HepG2 (cell line): ENCODE measurements around the gene CIT. TPM values are rescaled to one million over a fixed set of nuclear protein-coding genes. Genes with fewer than 3 reads are reported as not detected.

Experiments used
- ATAC-seq: fragments of 200-7000 bp; cut with Tn5 transposase; 3 replicates; pipeline ENCODE4 v1.9.1; 2020; ENCODE audit warnings: mild to moderate bottlenecking, moderate library complexity
- BruUV-seq: library from RNA; stranded (reverse); fragments of 400-500 nt; replicated peaks from 2 replicates; lab custom pipeline; 2021; lab: Mats Ljungman, UMichigan
- CTCF ChIA-PET: fragments of 300-600 bp; formaldehyde crosslinking; extraction: SDS; loops from one replicate; lab custom pipeline; 2021; ENCODE audit warnings: low total read pairs, inconsistent platforms, low intra/inter-chr PET ratio; lab: Yijun Ruan, JAX
- POLR2A ChIA-PET: fragments of 350-600 bp; sonication (Branson Sonifier 250); formaldehyde crosslinking; loops from one replicate; lab custom pipeline; 2020; ENCODE audit warnings: antibody characterized with exemption, inconsistent platforms; lab: Yijun Ruan, JAX
- DNase-seq: peaks from one replicate; pipeline ENCODE4 v3.0.0-alpha.2; 2015; ENCODE audit warnings: low spot score
- FAIRE-seq: peaks from 3 replicates; lab custom pipeline; 2011; peaks lifted over from hg19 to GRCh38; lab: Jason Lieb, UNC
- H2AFZ ChIP-seq: one replicate; pipeline ENCODE4 v1.6.1; 2011; ENCODE audit warnings: low read length, inconsistent platforms
- H3K27ac ChIP-seq: fragments of 300-600 bp; 3 replicates; pipeline ENCODE4 v1.8.0; 2011; ENCODE audit warnings: mixed run types, mild to moderate bottlenecking, mixed read lengths, low read length, inconsistent platforms; ENCODE audit not compliant: insufficient read depth; ENCODE audit errors: extremely low read length
- H3K27me3 ChIP-seq, 2 experiments: fragments of 200-600 bp in 1 of 2; 2 replicates in 1 of 2; 3 replicates in 1 of 2; pipeline versions ENCODE4 v1.6.0 to v1.8.0; 2011; ENCODE audit warnings: low read length in 2 of 2, mild to moderate bottlenecking in 2 of 2, moderate library complexity in 2 of 2, inconsistent platforms in 1 of 2; ENCODE audit not compliant: insufficient read depth in 2 of 2, control insufficient read depth in 1 of 2
- H3K36me3 ChIP-seq, 2 experiments: fragments of 200-600 bp in 1 of 2; replicated peaks in 1 of 2; 2 replicates in 1 of 2; 3 replicates in 1 of 2; pipeline versions ENCODE4 v1.5.1 to v1.8.0; 2011; ENCODE audit warnings: low read length in 2 of 2, inconsistent platforms in 1 of 2; ENCODE audit not compliant: insufficient read depth in 2 of 2, control insufficient read depth in 1 of 2
- H3K4me1 ChIP-seq: 2 replicates; pipeline ENCODE4 v1.5.1; 2012; ENCODE audit warnings: low read length, inconsistent platforms; ENCODE audit not compliant: insufficient read depth
- H3K4me2 ChIP-seq: 2 replicates; pipeline ENCODE4 v1.6.0; 2011; ENCODE audit warnings: low read depth, low read length, inconsistent platforms
- H3K4me3 ChIP-seq, 3 experiments: fragments of 200-600 bp in 1 of 3; sonication (generic), shearing (Covaris generic) in 1 of 3; replicated peaks in 1 of 3; 2 replicates each; pipeline ENCODE4 v1.5.1; 2011 to 2016; ENCODE audit warnings: low read length in 3 of 3, inconsistent platforms in 2 of 3, low read depth in 2 of 3, mild to moderate bottlenecking in 2 of 3, control low read depth in 1 of 3, mixed read lengths in 1 of 3; ENCODE audit not compliant: insufficient read depth in 1 of 3
- H3K79me2 ChIP-seq: one replicate; pipeline ENCODE4 v1.6.1; 2011; ENCODE audit warnings: low read length, inconsistent platforms; ENCODE audit not compliant: insufficient read depth
- H3K9ac ChIP-seq: 2 replicates; pipeline ENCODE4 v1.6.0; 2011; ENCODE audit warnings: mild to moderate bottlenecking, low read depth, low read length, inconsistent platforms; ENCODE audit not compliant: insufficient read depth
- H3K9me3 ChIP-seq: 2 replicates; pipeline ENCODE4 v1.5.1; 2012; ENCODE audit warnings: mild to moderate bottlenecking, low read length
- H4K20me1 ChIP-seq: 2 replicates; pipeline ENCODE4 v1.6.0; 2011; ENCODE audit warnings: inconsistent platforms, mild to moderate bottlenecking, low read length, moderate library complexity; ENCODE audit not compliant: insufficient read depth
- JUNB ChIP-seq: sonication (generic); formaldehyde crosslinking; IDR thresholded peaks from 2 replicates; pipeline ENCODE4 v1.8.0; 2022; ENCODE audit warnings: missing genetic modification reagents, mild to moderate bottlenecking, borderline replicate concordance
- NCOR1 ChIP-seq: fragments of 200-600 bp; sonication (generic); IDR thresholded peaks from 2 replicates; pipeline ENCODE4 v1.7.0; 2017; ENCODE audit warnings: antibody characterized with exemption, low read length, borderline replicate concordance
- PHF8 ChIP-seq: sonication (generic); formaldehyde crosslinking; IDR thresholded peaks from 2 replicates; pipeline ENCODE4 v1.5.0; 2020; ENCODE audit warnings: missing genetic modification reagents
- SRSF4 ChIP-seq: fragments of 200-400 bp; formaldehyde crosslinking; IDR thresholded peaks from one replicate; pipeline ENCODE4 v1.6.1; 2018; ENCODE audit warnings: mild to moderate bottlenecking, low read depth, low read length, moderate library complexity; ENCODE audit not compliant: poor library complexity, severe bottlenecking
- ZFP1 ChIP-seq: IDR thresholded peaks from 2 replicates; pipeline ENCODE4 v1.6.1; 2016
- ZFP36L1 ChIP-seq: sonication (generic); formaldehyde crosslinking; IDR thresholded peaks from 2 replicates; pipeline ENCODE4 v1.8.0; 2022; ENCODE audit warnings: mild to moderate bottlenecking, missing genetic modification reagents, moderate library complexity
- ZNF17 ChIP-seq: sonication (generic); formaldehyde crosslinking; IDR thresholded peaks from 2 replicates; pipeline ENCODE4 v1.5.0; 2020; ENCODE audit warnings: mild to moderate bottlenecking, missing genetic modification reagents
- ZNF274 ChIP-seq: sonication (generic); formaldehyde crosslinking; IDR thresholded peaks from 2 replicates; pipeline ENCODE4 v1.5.1; 2020; ENCODE audit warnings: mild to moderate bottlenecking, missing genetic modification reagents
- WGBS: methylation state at CpG from one replicate; pipeline ENCODE4 v1.1.6; 2017; ENCODE audit warnings: low lambda C conversion rate; 5-methylcytosine and 5-hydroxymethylcytosine counted together
- in situ Hi-C: cut with HindIII; loops from 2 replicates; pipeline ENCODE4 v1.10.0; 2017; ENCODE audit warnings: low pct_unique_long_range_greater_than_20kb; ENCODE audit not compliant: extremely low pct_ligation_motif_present
- intact Hi-C: fragments of 100-400 bp; cut with micrococcal nuclease; formaldehyde crosslinking; loops from one replicate; pipeline ENCODE4 v1.10.0; 2022; ENCODE audit not compliant: unreplicated experiment
- polyA plus RNA-seq, 8 experiments: library from polyadenylated mRNA; depleted of rRNA in 3 of 8; stranded (reverse) in 7 of 8; unstranded in 1 of 8; fragments of >200 nt; fragmentation: Illumina TruSeq in 4 of 8; extraction: Trizol in 4 of 8; gene quantifications; 2 replicates each; pipeline versions ENCODE4 v1.2.1 to v1.2.3, GENCODE V29; 2011 to 2016; ENCODE audit warnings: low read depth in 4 of 8, missing spikeins in 1 of 8, mixed read lengths in 1 of 8; ENCODE audit not compliant: insufficient read depth in 1 of 8
- total RNA-seq, 5 experiments: library from RNA; depleted of rRNA; stranded (reverse); fragments of >200 nt; fragmentation: Illumina TruSeq; extraction: Trizol; gene quantifications; 2 replicates each; pipeline ENCODE4 v1.2.3, GENCODE V29; 2016; ENCODE audit warnings: low read depth in 1 of 5
- TF ChIP-seq, protein P1 (sequence below): sonication (generic); formaldehyde crosslinking; IDR thresholded peaks from 2 replicates; pipeline ENCODE4 v1.4.0; 2020; ENCODE audit warnings: mild to moderate bottlenecking, low read depth, missing genetic modification reagents
- TF ChIP-seq, protein P2 (sequence below): sonication (generic); formaldehyde crosslinking; IDR thresholded peaks from 2 replicates; pipeline ENCODE4 v1.4.0; 2020; ENCODE audit warnings: missing genetic modification reagents; ENCODE audit errors: not compliant biosample characterization
- TF ChIP-seq, protein P3 (sequence below): sonication (generic); formaldehyde crosslinking; IDR thresholded peaks from 2 replicates; pipeline ENCODE4 v1.4.0; 2020; ENCODE audit warnings: missing genetic modification reagents
- TF ChIP-seq, protein P4 (sequence below): sonication (generic); formaldehyde crosslinking; IDR thresholded peaks from 2 replicates; pipeline ENCODE4 v1.5.1; 2020; ENCODE audit warnings: mild to moderate bottlenecking, missing genetic modification reagents, borderline replicate concordance
- TF ChIP-seq, protein P5 (sequence below): sonication (generic); formaldehyde crosslinking; IDR thresholded peaks from 2 replicates; pipeline ENCODE4 v1.5.0; 2020; ENCODE audit warnings: mild to moderate bottlenecking, low read depth, missing genetic modification reagents, borderline replicate concordance

The CIT gene
- total and polyA plus RNA-seq, 2 of the 13 experiments (the other 11 are each of a cell fraction or from before 2014, with no cell fraction given): 7.7 to 11.7 TPM

DNA sequence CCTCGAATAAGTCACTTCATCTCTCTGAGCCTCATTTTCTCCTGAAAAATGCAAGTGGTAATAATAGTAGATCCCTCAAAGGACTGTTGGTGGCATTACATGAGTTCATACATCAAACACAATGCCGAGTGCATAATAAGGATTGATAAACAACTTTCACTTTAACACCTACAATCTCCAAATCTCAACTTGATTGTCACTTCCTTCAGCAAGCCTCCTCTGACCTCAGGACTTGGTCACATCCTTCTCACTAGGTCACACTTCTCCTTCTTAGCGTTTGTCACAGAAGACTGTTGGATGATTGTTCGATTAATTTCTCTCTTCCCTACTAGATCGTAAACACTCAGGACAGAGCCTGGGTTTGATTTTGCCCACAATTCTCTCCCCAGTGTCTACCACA, 217.0 kb downstream of the CIT start:
- no TSS peak for BruUV-seq
- Histone ChIP-seq H3K4me3 (no peak overlapping the region), H3K79me2 (no peaks in the 10 kb centered on the region), H3K4me2 (no peak overlapping the region), H4K20me1 (no peaks in the 10 kb centered on the region), H3K9me3 (no peaks in the 10 kb centered on the region), H3K4me1 (peaks cover 8% of the 10 kb centered on the region; the same call in 1 of the 2 replicates), H2AFZ (no peak overlapping the region), H3K27me3 (no peaks in the 10 kb centered on the region), H3K36me3 (no peaks in the 10 kb centered on the region), H3K27ac (no peak overlapping the region), H3K9ac (no peak overlapping the region)
- in situ Hi-C loops: no loop called here
- CTCF ChIA-PET: interaction anchor here (2.8 kb wide), 1 partner anchor 120 kb away, joined by 10 read pairs; no protein-coding TSS in a partner anchor
- no peak for DNase-seq
- POLR2A ChIA-PET: no interaction called here
- no peak for ATAC-seq
- FAIRE-seq: no peak
- intact Hi-C loops: no loop called here
- 34% methylated on average over 5 of the region's 5 CpGs for WGBS
- TF ChIP-seq ZNF274 (no peak), NCOR1 (no peak), ZNF17 (CRISPR knock-in tag) (no peak), SRSF4 (no peak), ZFP36L1 (CRISPR knock-in tag) (no peak), JUNB (CRISPR knock-in tag) (no peak), ZFP1 (CRISPR knock-in tag) (no peak), PHF8 (CRISPR knock-in tag) (no peak)
- TF ChIP-seq, protein P1, sequence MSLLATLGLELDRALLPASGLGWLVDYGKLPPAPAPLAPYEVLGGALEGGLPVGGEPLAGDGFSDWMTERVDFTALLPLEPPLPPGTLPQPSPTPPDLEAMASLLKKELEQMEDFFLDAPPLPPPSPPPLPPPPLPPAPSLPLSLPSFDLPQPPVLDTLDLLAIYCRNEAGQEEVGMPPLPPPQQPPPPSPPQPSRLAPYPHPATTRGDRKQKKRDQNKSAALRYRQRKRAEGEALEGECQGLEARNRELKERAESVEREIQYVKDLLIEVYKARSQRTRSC (CRISPR knock-in tag): no peak
- TF ChIP-seq, protein P2, sequence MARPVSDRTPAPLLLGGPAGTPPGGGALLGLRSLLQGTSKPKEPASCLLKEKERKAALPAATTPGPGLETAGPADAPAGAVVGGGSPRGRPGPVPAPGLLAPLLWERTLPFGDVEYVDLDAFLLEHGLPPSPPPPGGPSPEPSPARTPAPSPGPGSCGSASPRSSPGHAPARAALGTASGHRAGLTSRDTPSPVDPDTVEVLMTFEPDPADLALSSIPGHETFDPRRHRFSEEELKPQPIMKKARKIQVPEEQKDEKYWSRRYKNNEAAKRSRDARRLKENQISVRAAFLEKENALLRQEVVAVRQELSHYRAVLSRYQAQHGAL: no peak
- TF ChIP-seq, protein P3, sequence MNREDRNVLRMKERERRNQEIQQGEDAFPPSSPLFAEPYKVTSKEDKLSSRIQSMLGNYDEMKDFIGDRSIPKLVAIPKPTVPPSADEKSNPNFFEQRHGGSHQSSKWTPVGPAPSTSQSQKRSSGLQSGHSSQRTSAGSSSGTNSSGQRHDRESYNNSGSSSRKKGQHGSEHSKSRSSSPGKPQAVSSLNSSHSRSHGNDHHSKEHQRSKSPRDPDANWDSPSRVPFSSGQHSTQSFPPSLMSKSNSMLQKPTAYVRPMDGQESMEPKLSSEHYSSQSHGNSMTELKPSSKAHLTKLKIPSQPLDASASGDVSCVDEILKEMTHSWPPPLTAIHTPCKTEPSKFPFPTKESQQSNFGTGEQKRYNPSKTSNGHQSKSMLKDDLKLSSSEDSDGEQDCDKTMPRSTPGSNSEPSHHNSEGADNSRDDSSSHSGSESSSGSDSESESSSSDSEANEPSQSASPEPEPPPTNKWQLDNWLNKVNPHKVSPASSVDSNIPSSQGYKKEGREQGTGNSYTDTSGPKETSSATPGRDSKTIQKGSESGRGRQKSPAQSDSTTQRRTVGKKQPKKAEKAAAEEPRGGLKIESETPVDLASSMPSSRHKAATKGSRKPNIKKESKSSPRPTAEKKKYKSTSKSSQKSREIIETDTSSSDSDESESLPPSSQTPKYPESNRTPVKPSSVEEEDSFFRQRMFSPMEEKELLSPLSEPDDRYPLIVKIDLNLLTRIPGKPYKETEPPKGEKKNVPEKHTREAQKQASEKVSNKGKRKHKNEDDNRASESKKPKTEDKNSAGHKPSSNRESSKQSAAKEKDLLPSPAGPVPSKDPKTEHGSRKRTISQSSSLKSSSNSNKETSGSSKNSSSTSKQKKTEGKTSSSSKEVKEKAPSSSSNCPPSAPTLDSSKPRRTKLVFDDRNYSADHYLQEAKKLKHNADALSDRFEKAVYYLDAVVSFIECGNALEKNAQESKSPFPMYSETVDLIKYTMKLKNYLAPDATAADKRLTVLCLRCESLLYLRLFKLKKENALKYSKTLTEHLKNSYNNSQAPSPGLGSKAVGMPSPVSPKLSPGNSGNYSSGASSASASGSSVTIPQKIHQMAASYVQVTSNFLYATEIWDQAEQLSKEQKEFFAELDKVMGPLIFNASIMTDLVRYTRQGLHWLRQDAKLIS (CRISPR knock-in tag): no peak
- TF ChIP-seq, protein P4, sequence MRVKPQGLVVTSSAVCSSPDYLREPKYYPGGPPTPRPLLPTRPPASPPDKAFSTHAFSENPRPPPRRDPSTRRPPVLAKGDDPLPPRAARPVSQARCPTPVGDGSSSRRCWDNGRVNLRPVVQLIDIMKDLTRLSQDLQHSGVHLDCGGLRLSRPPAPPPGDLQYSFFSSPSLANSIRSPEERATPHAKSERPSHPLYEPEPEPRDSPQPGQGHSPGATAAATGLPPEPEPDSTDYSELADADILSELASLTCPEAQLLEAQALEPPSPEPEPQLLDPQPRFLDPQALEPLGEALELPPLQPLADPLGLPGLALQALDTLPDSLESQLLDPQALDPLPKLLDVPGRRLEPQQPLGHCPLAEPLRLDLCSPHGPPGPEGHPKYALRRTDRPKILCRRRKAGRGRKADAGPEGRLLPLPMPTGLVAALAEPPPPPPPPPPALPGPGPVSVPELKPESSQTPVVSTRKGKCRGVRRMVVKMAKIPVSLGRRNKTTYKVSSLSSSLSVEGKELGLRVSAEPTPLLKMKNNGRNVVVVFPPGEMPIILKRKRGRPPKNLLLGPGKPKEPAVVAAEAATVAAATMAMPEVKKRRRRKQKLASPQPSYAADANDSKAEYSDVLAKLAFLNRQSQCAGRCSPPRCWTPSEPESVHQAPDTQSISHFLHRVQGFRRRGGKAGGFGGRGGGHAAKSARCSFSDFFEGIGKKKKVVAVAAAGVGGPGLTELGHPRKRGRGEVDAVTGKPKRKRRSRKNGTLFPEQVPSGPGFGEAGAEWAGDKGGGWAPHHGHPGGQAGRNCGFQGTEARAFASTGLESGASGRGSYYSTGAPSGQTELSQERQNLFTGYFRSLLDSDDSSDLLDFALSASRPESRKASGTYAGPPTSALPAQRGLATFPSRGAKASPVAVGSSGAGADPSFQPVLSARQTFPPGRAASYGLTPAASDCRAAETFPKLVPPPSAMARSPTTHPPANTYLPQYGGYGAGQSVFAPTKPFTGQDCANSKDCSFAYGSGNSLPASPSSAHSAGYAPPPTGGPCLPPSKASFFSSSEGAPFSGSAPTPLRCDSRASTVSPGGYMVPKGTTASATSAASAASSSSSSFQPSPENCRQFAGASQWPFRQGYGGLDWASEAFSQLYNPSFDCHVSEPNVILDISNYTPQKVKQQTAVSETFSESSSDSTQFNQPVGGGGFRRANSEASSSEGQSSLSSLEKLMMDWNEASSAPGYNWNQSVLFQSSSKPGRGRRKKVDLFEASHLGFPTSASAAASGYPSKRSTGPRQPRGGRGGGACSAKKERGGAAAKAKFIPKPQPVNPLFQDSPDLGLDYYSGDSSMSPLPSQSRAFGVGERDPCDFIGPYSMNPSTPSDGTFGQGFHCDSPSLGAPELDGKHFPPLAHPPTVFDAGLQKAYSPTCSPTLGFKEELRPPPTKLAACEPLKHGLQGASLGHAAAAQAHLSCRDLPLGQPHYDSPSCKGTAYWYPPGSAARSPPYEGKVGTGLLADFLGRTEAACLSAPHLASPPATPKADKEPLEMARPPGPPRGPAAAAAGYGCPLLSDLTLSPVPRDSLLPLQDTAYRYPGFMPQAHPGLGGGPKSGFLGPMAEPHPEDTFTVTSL: no peak
- TF ChIP-seq, protein P5, sequence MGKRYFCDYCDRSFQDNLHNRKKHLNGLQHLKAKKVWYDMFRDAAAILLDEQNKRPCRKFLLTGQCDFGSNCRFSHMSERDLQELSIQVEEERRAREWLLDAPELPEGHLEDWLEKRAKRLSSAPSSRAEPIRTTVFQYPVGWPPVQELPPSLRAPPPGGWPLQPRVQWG (CRISPR knock-in tag): no peak
